Ovary (tissue), 9 donors: ENCODE data around the gene GLP1R. TPM values are rescaled to one million over a fixed set of nuclear protein-coding genes. Genes with fewer than 3 reads are reported as not detected.

Experiments used
- DNase-seq, 5 donors: peaks; one replicate each; pipeline ENCODE4 v3.0.0-alpha.2; 2019 to 2020
- H3K27ac ChIP-seq, 2 donors: fragments of 200-600 bp; one replicate each; pipeline versions ENCODE4 v1.5.1 to v1.8.0; 2019 to 2022
- H3K27me3 ChIP-seq: fragments of 200-600 bp; one replicate; pipeline ENCODE4 v1.8.0; 2022
- H3K36me3 ChIP-seq: fragments of 200-600 bp; sonication (generic); one replicate; pipeline ENCODE4 v1.5.1; 2019
- H3K4me1 ChIP-seq: one replicate; pipeline ENCODE4 v1.8.1; 2013; ENCODE audit warnings: mild to moderate bottlenecking, moderate library complexity; ENCODE audit not compliant: insufficient read depth
- H3K4me3 ChIP-seq: fragments of 200-600 bp; sonication (generic); one replicate; pipeline ENCODE4 v1.5.1; 2017
- H3K9me3 ChIP-seq, 2 donors: fragments of 200-600 bp in 1 of 2; sonication (generic) in 1 of 2; one replicate each; pipeline versions ENCODE4 v1.5.1 to v1.8.1; 2013 to 2019; ENCODE audit warnings: mild to moderate bottlenecking in 1 of 2, moderate library complexity in 1 of 2
- CTCF ChIP-seq, 3 donors: fragments of 450-650 bp in 2 of 3; fragments of 200-600 bp in 1 of 3; IDR thresholded peaks; one replicate each; pipeline versions ENCODE4 v1.5.1 to v1.8.0; 2016 to 2022; ENCODE audit warnings: antibody characterized with exemption in 3 of 3, mild to moderate bottlenecking in 1 of 3
- EP300 ChIP-seq: sonication (generic); formaldehyde crosslinking; IDR thresholded peaks from one replicate; pipeline ENCODE4 v1.6.1; 2017; ENCODE audit warnings: antibody characterized with exemption
- POLR2A ChIP-seq: fragments of 450-650 bp; IDR thresholded peaks from one replicate; pipeline ENCODE4 v1.6.1; 2017; ENCODE audit warnings: antibody characterized with exemption, mild to moderate bottlenecking, moderate library complexity
- WGBS, 3 donors: extraction: QIAGEN DNeasy Blood & Tissue Kit in 1 of 3; methylation state at CpG; one replicate each; pipeline versions ENCODE4 v1.1.5 to v1.1.7; 2013 to 2017; 5-methylcytosine and 5-hydroxymethylcytosine counted together
- intact Hi-C, 4 donors: fragments of 100-400 bp; cut with DNase I; formaldehyde crosslinking; loops; one replicate each; pipeline versions ENCODE4 v1.11.0 to v1.15.1; 2022 to 2023
- polyA plus RNA-seq, 2 donors: library from polyadenylated mRNA; stranded (reverse); fragments of 200-250 nt in 1 of 2; fragments of 350-450 nt in 1 of 2; fragmentation: Illumina TruSeq in 1 of 2; extraction: RNeasy Lipid Tissue Mini Kit (QIAGEN cat#74804) in 1 of 2; gene quantifications; one replicate each; pipeline ENCODE4 v1.2.3, GENCODE V29; 2013 to 2014
- total RNA-seq, 7 donors: library from RNA; depleted of rRNA in 2 of 7; stranded (reverse); fragments of >200 nt in 2 of 7; fragmentation: NEBNext Ultra II Directional in 3 of 7; extraction: Animal tissue kit (Norgen Biotek cat#: 25700) in 3 of 7; gene quantifications; one replicate each; pipeline versions ENCODE4 v1.1.0 to v1.2.4, GENCODE V29; 2016 to 2023
- donor health status: DM: no; HTN: no; CAD: no; lungs with moderate emphysema.
- donor health status: DM: no; HTN: no; CAD: no.
- donor health status: Bipolar disorder and iron deficiency.
- donor health status: DM: yes; HTN: yes; CAD: no.
- donor health status: DM: no; HTN: no; CAD: no.
- donor health status: DM: yes; HTN: yes; CAD: no.

Gene GLP1R
- total and polyA plus RNA-seq, 9 donors: 0.08 TPM; not detected in 8

GRCh38 chr6:39078695-39079094 is 30.1 kb downstream of the GLP1R start:
- Histone ChIP-seq H3K27ac (no peak overlapping the region), H3K4me1 (no peaks in the 10 kb centered on the region), H3K27me3 (no peaks in the 10 kb centered on the region), H3K36me3 (no peaks in the 10 kb centered on the region), H3K4me3 (no peak overlapping the region), H3K9me3 (no peaks in the 10 kb centered on the region)
- 72 to 85% (median 82%) methylated on average over 3 of the region's 3 CpGs for WGBS, 3 donors
- no peak for DNase-seq
- intact Hi-C loops: no loop called here
- TF ChIP-seq CTCF (IDR thresholded peaks at IDR 0.05) (no peak), POLR2A (no peak), EP300 (no peak)

- no peak for DNase-seq
- WGBS, 3 donors: 79 to 83% (median 79%) methylated on average over 8 of the region's 8 CpGs
- intact Hi-C loops: no loop called here
- no peaks in the 10 kb centered on the region for H3K4me1 ChIP-seq
- no peaks in the 10 kb centered on the region for H3K36me3 ChIP-seq
- no peak for TF ChIP-seq EP300
- no peak for TF ChIP-seq CTCF (IDR thresholded peaks at IDR 0.05)
- no peak for TF ChIP-seq POLR2A
- H3K4me3 ChIP-seq: no peak overlapping the region
- H3K9me3 ChIP-seq: no peaks in the 10 kb centered on the region
- H3K27me3 ChIP-seq: no peaks in the 10 kb centered on the region
- H3K27ac ChIP-seq: no peak overlapping the region
Observed at GRCh38 chr6:39079197-39080125, 30.9 kb downstream of the GLP1R start.

- Histone ChIP-seq H3K27ac (no peak overlapping the region), H3K27me3 (no peaks in the 10 kb centered on the region), H3K4me1 (no peaks in the 10 kb centered on the region), H3K4me3 (no peak overlapping the region), H3K36me3 (no peaks in the 10 kb centered on the region), H3K9me3 (no peaks in the 10 kb centered on the region)
- TF ChIP-seq CTCF (IDR thresholded peaks at IDR 0.05) (no peak), EP300 (no peak), POLR2A (no peak)
- 75 to 95% (median 80%) methylated on average over 5 of the region's 5 CpGs for WGBS, 3 donors
- intact Hi-C loops: no loop called here
- DNase-seq: no peak
Observed at GRCh38 chr6:39080246-39080875, 31.8 kb downstream of the GLP1R start.

- Histone ChIP-seq H3K4me1 (no peaks in the 10 kb centered on the region), H3K27me3 (no peaks in the 10 kb centered on the region), H3K9me3 (no peaks in the 10 kb centered on the region), H3K36me3 (no peaks in the 10 kb centered on the region), H3K4me3 (no peak overlapping the region), H3K27ac (no peak overlapping the region)
- intact Hi-C loops: no loop called here
- TF ChIP-seq POLR2A (no peak), CTCF (IDR thresholded peaks at IDR 0.05) (no peak), EP300 (no peak)
- WGBS, 3 donors: 65 to 71% (median 65%) methylated on average over 8 of the region's 8 CpGs
- no peak for DNase-seq
Observed at GRCh38 chr6:39082310-39082709, 33.7 kb downstream of the GLP1R start.
